GM21786 (cell line): Measurements from ENCODE around the gene AKAP1.

ENCODE experiments used
- ATAC-seq: cut with Tn5 transposase; IDR thresholded peaks from one replicate; pipeline ENCODE4 v1.9.1; 2021; ENCODE audit not compliant: unreplicated experiment

The AKAP1 gene

GRCh38 chr17:57125866-57126265 lies 40.8 kb downstream of the AKAP1 start:
- no peak for ATAC-seq

GRCh38 chr17:57130708-57131461 lies 45.8 kb downstream of the AKAP1 start:
- no peak for ATAC-seq

GRCh38 chr17:57132663-57133062 lies 47.6 kb downstream of the AKAP1 start:
- no peak for ATAC-seq

GRCh38 chr17:57133486-57133885 lies 48.4 kb downstream of the AKAP1 start:
- no peak for ATAC-seq

GRCh38 chr17:57135026-57135788 lies 50.2 kb downstream of the AKAP1 start:
- no peak for ATAC-seq

- no peak for ATAC-seq
Measured at GRCh38 chr17:57135789-57136291, 50.8 kb downstream of the AKAP1 start.

- ATAC-seq: no peak
Measured at GRCh38 chr17:57136355-57136754, 51.3 kb downstream of the AKAP1 start.

- no peak for ATAC-seq
Measured at GRCh38 chr17:57138030-57138911, 53.2 kb downstream of the AKAP1 start.

GRCh38 chr17:57138956-57139576 lies 54.0 kb downstream of the AKAP1 start:
- no peak for ATAC-seq

- no peak for ATAC-seq
Measured at GRCh38 chr17:57140316-57140715, 55.3 kb downstream of the AKAP1 start.

GRCh38 chr17:57142925-57143324 lies 57.9 kb downstream of the AKAP1 start:
- no peak for ATAC-seq

- ATAC-seq: no peak
Measured at GRCh38 chr17:57143361-57143760, 58.3 kb downstream of the AKAP1 start.

- no peak for ATAC-seq
Measured at GRCh38 chr17:57143919-57144318, 58.9 kb downstream of the AKAP1 start.

- ATAC-seq: no peak
Measured at GRCh38 chr17:57144567-57144966, 59.5 kb downstream of the AKAP1 start.

GRCh38 chr17:57145347-57145746 lies 60.3 kb downstream of the AKAP1 start:
- ATAC-seq: no peak

- ATAC-seq: no peak
Measured at GRCh38 chr17:57146273-57146672, 61.2 kb downstream of the AKAP1 start.

GRCh38 chr17:57151798-57152197 lies 66.8 kb downstream of the AKAP1 start:
- no peak for ATAC-seq

GRCh38 chr17:57152967-57153528 lies 68.0 kb downstream of the AKAP1 start:
- no peak for ATAC-seq

GRCh38 chr17:57154921-57155320 lies 69.9 kb downstream of the AKAP1 start:
- no peak for ATAC-seq

- no peak for ATAC-seq
Measured at GRCh38 chr17:57158325-57158724, 73.3 kb downstream of the AKAP1 start.
